GM12872 (cell line): ENCODE measurements around the gene SNF8.

Source experiments
- CTCF ChIP-seq: IDR thresholded peaks from 3 replicates; pipeline ENCODE4 v1.5.1; 2011; ENCODE audit warnings: low read depth, mild to moderate bottlenecking, low read length, moderate library complexity; ENCODE audit not compliant: insufficient read depth

SNF8 gene

GRCh38 chr17:48908853-48909394, 35.7 kb downstream of the SNF8 start:
- no peak for TF ChIP-seq CTCF

GRCh38 chr17:48908047-48908843, 36.4 kb downstream of the SNF8 start, which contains the start of gene UBE2Z:
TSS of gene UBE2Z (plus strand) at chr17:48908407. CDS start at chr17:48908504, 97 bp downstream.
- TF ChIP-seq CTCF: peak; percentile 23; the same call in 1 of the 3 replicates

DNA sequence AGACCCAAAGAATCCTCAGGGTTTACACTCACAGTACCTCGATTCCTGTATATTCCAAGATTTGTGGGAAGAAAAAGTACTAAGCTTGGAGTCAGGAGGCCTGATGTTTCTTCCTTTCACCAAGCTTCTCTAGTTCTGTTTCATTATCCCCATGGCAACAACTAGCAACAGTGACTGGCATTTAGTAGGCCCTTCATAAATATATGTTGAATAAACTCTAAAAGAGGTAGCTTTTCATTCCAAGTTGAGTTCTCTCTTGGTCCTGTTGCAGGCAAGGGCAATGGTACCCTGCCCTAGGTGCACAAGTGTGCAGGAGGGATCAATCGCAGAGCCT, 37.0 kb downstream of the SNF8 start:
- no peak for TF ChIP-seq CTCF

- TF ChIP-seq CTCF: no peak
These were observed 38.6 kb downstream of the SNF8 start for GRCh38 chr17:48905987-48906515.

- TF ChIP-seq CTCF: no peak
These were observed 40.2 kb downstream of the SNF8 start for GRCh38 chr17:48904428-48904827.

GRCh38 chr17:48903401-48903800, 41.2 kb downstream of the SNF8 start:
- no peak for TF ChIP-seq CTCF

DNA sequence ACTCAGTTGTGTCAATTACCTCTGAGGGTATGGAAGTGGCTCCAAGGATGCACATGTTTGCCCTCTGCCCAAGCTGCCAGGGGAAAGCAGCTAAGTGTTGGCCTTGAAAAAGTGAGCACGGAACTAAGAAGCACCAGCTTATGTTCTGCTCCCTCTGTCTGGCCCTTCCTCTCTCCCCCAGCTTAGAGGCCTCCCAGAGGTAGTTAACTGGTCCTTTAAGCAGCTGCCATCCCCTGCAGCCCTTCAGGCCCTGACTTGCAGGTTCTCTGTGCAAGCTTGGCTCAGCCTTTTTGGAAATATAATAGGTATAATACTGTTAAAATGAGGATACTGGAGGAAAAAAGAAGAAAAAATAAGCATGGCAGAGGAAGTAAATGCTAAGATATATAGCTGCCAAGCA, 43.4 kb downstream of the SNF8 start:
- no peak for TF ChIP-seq CTCF
